ENCODE results near the gene POMGNT1. TPM values are rescaled to one million over a fixed set of nuclear protein-coding genes. Genes with fewer than 3 reads are reported as not detected.

The POMGNT1 gene
- total RNA-seq, 1 donor from 2014 or later, result 54.8 TPM

GRCh38 chr1:46175243-46175642, 23.0 kb downstream of the POMGNT1 start:
- FAIRE-seq, result no peak
- Histone ChIP-seq H3K36me3 (ENCODE audit: control insufficient read depth, insufficient read depth, low read length) (no peaks in the 10 kb centered on the region), H3K27me3 (ENCODE audit: control insufficient read depth, insufficient read depth, low read length) (no peaks in the 10 kb centered on the region), H3K4me3 (ENCODE audit: low read depth, low read length) (no peak overlapping the region)
- DNase-seq (ENCODE audit: low read depth), result no peak
- TF ChIP-seq CTCF (IDR thresholded peaks at IDR 0.05; ENCODE audit: insufficient read depth, low read length, severe bottlenecking), result no peak

- peak; percentile 63 for DNase-seq (ENCODE audit: low read depth)
These were observed 23.6 kb downstream of the POMGNT1 start, which contains the start of gene TSPAN1 for GRCh38 chr1:46174448-46175231. Gene TSPAN1 (plus strand): TSS chr1:46175087. CDS start chr1:46181108, 6,021 bp downstream.

GRCh38 chr1:46173361-46173856, 24.8 kb downstream of the POMGNT1 start:
- no peak overlapping the region for H3K4me3 ChIP-seq (ENCODE audit: low read depth, low read length)
- no peak for TF ChIP-seq CTCF (IDR thresholded peaks at IDR 0.05; ENCODE audit: insufficient read depth, low read length, severe bottlenecking)
- no peaks in the 10 kb centered on the region for H3K27me3 ChIP-seq (ENCODE audit: control insufficient read depth, insufficient read depth, low read length)
- no peak for FAIRE-seq
- no peak for DNase-seq (ENCODE audit: low read depth)
- H3K36me3 ChIP-seq (ENCODE audit: control insufficient read depth, insufficient read depth, low read length), result no peaks in the 10 kb centered on the region

More at GRCh38 chr1:46174448-46175231, 23.6 kb downstream of the POMGNT1 start, which contains the start of gene TSPAN1:
- Histone ChIP-seq H3K4me3 (ENCODE audit: low read depth, low read length) (no peak within 1 kb of the TSS), H3K36me3 (ENCODE audit: control insufficient read depth, insufficient read depth, low read length) (no peaks in the 10 kb centered on the region), H3K27me3 (ENCODE audit: control insufficient read depth, insufficient read depth, low read length) (no peaks in the 10 kb centered on the region)
- FAIRE-seq, result no peak
- TF ChIP-seq CTCF (IDR thresholded peaks at IDR 0.05; ENCODE audit: insufficient read depth, low read length, severe bottlenecking), result no peak

- no peak for TF ChIP-seq CTCF (IDR thresholded peaks at IDR 0.05; ENCODE audit: insufficient read depth, low read length, severe bottlenecking)
- Histone ChIP-seq H3K36me3 (ENCODE audit: control insufficient read depth, insufficient read depth, low read length) (no peaks in the 10 kb centered on the region), H3K4me3 (ENCODE audit: low read depth, low read length) (no peak overlapping the region), H3K27me3 (ENCODE audit: control insufficient read depth, insufficient read depth, low read length) (no peaks in the 10 kb centered on the region)
- DNase-seq (ENCODE audit: low read depth), result no peak
- FAIRE-seq, result no peak
These were observed 25.9 kb downstream of the POMGNT1 start for GRCh38 chr1:46172321-46172720.

GRCh38 chr1:46171871-46172270, 26.4 kb downstream of the POMGNT1 start:
- peak; percentile 49 for DNase-seq (ENCODE audit: low read depth)
- TF ChIP-seq CTCF (IDR thresholded peaks at IDR 0.05; ENCODE audit: insufficient read depth, low read length, severe bottlenecking), result no peak
- no peaks in the 10 kb centered on the region for H3K36me3 ChIP-seq (ENCODE audit: control insufficient read depth, insufficient read depth, low read length)
- FAIRE-seq, result no peak
- H3K4me3 ChIP-seq (ENCODE audit: low read depth, low read length), result no peak overlapping the region
- H3K27me3 ChIP-seq (ENCODE audit: control insufficient read depth, insufficient read depth, low read length), result peaks cover 2% of the 10 kb centered on the region

Measured in bronchial epithelial cell (primary cell).